NCI-H2081 (cell line): ENCODE data around the gene FAM53B.
"Not testable (repeated sequence)": the region's sequence is repeated elsewhere in the genome, so short reads cannot be mapped to it uniquely, and the experiment has no call there.

Experiments
- DNase-seq, 2 experiments: peaks; one replicate each; lab custom pipeline; 2025; lab: John Stamatoyannopoulos, UW

FAM53B gene

GRCh38 chr10:124744102-124745050, at the start of gene FAM53B:
Gene FAM53B, minus strand, starts transcription at chr10:124744378. Its CDS starts 37,665 bp downstream, at chr10:124706713.
- DNase-seq, result peak; percentile 56 to 79

- DNase-seq, result no peak
Observed at GRCh38 chr10:124792998-124793352, 48.8 kb upstream of the FAM53B start.

- DNase-seq, result peak; percentile 67 to 85
Observed at GRCh38 chr10:124791547-124792348, 47.6 kb upstream of the FAM53B start, which contains the start of gene EEF1AKMT2. Gene EEF1AKMT2, minus strand, starts transcription at chr10:124791887. Its CDS starts 54 bp downstream, at chr10:124791833.

GRCh38 chr10:124782900-124783299, 38.7 kb upstream of the FAM53B start:
- DNase-seq, result not testable (repeated sequence)

GRCh38 chr10:124768791-124769190, 24.6 kb upstream of the FAM53B start:
- no peak for DNase-seq

GRCh38 chr10:124765256-124765655, 21.1 kb upstream of the FAM53B start:
- DNase-seq, result no peak

- no peak for DNase-seq
Observed at GRCh38 chr10:124763267-124763666, 19.1 kb upstream of the FAM53B start.

GRCh38 chr10:124762281-124762680, 18.1 kb upstream of the FAM53B start:
- DNase-seq, result no peak

GRCh38 chr10:124756156-124756903, 12.2 kb upstream of the FAM53B start:
- DNase-seq, result no peak

- no peak for DNase-seq
Observed at GRCh38 chr10:124755581-124755980, 11.4 kb upstream of the FAM53B start.

GRCh38 chr10:124754227-124754626, 10.0 kb upstream of the FAM53B start:
- no peak for DNase-seq

- no peak for DNase-seq
Observed at GRCh38 chr10:124748953-124749645, 4.9 kb upstream of the FAM53B start.

GRCh38 chr10:124748166-124748565, 4.0 kb upstream of the FAM53B start:
- DNase-seq, result no peak

- no peak for DNase-seq
Observed at GRCh38 chr10:124747745-124748144, 3.6 kb upstream of the FAM53B start.

GRCh38 chr10:124746992-124747391, 2.8 kb upstream of the FAM53B start:
- DNase-seq, result no peak

GRCh38 chr10:124746447-124746846, 2.3 kb upstream of the FAM53B start:
- not testable (repeated sequence) for DNase-seq

- peak in 1 of 2 experiments; percentile 30 for DNase-seq
Observed at GRCh38 chr10:124745673-124746072, 1.5 kb upstream of the FAM53B start.

GRCh38 chr10:124745252-124745651, 1.1 kb upstream of the FAM53B start:
- DNase-seq, result no peak

GRCh38 chr10:124743191-124744101, 732 bp downstream of the FAM53B start:
- DNase-seq, result no peak
